Measurements from ENCODE around the gene MEMO1. TPM values are rescaled to one million over a fixed set of nuclear protein-coding genes. Genes with fewer than 3 reads are reported as not detected.

The MEMO1 gene
- total RNA-seq, 1 experiment from 2014 or later, result 44.4 TPM

DNA sequence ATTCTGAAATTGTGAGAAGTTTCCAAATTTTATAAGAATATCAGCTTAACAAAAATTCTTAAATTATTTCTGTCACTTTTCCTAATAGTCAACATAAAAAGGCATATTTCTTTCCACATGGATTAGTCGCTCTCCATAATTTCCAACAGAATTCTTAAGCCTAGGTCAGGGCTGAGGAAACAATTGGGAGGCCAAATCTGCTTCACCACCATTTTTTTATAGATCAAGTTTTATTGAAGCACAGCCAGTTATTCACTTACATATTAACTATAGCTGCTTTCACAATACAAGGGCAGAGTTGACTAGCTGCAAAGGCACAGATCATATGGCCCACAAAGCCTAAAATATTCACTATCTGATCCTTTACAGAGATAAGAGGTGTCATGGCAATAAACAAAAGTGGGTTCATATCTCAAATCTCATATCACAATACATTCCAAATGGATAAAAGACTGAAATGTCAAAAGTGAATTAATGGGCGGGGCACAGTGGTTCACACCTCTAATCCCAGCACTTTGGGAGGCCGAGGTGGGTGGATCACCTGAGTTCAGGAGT, 18.7 kb downstream of the MEMO1 start (continued):
- TF ChIP-seq TCF7 (CRISPR knock-in tag; IDR thresholded peaks at IDR 0.05; ENCODE audit: low read depth) (no peak), ZNF317 (CRISPR knock-in tag; IDR thresholded peaks at IDR 0.05; ENCODE audit: borderline replicate concordance, low read depth) (no peak)
- TF ChIP-seq, protein P1, sequence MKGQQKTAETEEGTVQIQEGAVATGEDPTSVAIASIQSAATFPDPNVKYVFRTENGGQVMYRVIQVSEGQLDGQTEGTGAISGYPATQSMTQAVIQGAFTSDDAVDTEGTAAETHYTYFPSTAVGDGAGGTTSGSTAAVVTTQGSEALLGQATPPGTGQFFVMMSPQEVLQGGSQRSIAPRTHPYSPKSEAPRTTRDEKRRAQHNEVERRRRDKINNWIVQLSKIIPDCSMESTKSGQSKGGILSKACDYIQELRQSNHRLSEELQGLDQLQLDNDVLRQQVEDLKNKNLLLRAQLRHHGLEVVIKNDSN (CRISPR knock-in tag; IDR thresholded peaks at IDR 0.05), result no peak
- TF ChIP-seq, protein P2, sequence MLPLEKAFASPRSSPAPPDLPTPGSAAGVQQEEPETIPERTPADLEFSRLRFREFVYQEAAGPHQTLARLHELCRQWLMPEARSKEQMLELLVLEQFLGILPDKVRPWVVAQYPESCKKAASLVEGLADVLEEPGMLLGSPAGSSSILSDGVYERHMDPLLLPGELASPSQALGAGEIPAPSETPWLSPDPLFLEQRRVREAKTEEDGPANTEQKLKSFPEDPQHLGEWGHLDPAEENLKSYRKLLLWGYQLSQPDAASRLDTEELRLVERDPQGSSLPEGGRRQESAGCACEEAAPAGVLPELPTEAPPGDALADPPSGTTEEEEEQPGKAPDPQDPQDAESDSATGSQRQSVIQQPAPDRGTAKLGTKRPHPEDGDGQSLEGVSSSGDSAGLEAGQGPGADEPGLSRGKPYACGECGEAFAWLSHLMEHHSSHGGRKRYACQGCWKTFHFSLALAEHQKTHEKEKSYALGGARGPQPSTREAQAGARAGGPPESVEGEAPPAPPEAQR (CRISPR knock-in tag; IDR thresholded peaks at IDR 0.05), result no peak

DNA sequence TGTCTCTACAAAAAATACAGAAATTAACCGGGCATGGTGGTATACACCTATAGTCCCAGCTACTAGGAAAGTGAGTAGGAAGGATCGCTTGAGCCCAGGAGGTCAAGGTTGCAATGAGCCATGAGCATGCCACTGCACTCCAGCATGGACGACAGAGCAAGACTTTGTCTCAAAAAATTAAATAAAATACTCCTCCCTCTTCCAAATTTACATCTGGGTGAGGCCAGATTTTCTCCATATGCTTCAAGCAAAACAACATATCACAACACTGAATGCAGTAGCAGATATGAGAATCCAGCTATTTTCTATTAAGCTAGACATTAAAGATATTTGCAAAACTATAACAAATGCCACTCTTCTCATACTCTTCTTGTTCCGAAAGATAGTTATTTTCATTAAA, 20.9 kb downstream of the MEMO1 start:
- TF ChIP-seq NR2C2 (CRISPR knock-in tag; IDR thresholded peaks at IDR 0.05), result no peak
- TF ChIP-seq EMX1 (CRISPR knock-in tag; IDR thresholded peaks at IDR 0.05), result no peak
- no peak for TF ChIP-seq ZNF671 (CRISPR knock-in tag; IDR thresholded peaks at IDR 0.05)
- no peak for TF ChIP-seq ZNF121 (CRISPR knock-in tag; IDR thresholded peaks at IDR 0.05)
- TF ChIP-seq KAT7 (CRISPR knock-in tag; IDR thresholded peaks at IDR 0.05; ENCODE audit: borderline replicate concordance), result no peak
- no peak for TF ChIP-seq GRHL2 (CRISPR knock-in tag; IDR thresholded peaks at IDR 0.05; ENCODE audit: insufficient replicate concordance, severe bottlenecking)
- TF ChIP-seq, protein P2 (CRISPR knock-in tag; IDR thresholded peaks at IDR 0.05), result no peak
- TF ChIP-seq, protein P3, sequence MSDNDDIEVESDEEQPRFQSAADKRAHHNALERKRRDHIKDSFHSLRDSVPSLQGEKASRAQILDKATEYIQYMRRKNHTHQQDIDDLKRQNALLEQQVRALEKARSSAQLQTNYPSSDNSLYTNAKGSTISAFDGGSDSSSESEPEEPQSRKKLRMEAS (CRISPR knock-in tag; IDR thresholded peaks at IDR 0.05), result no peak
- no peak for TF ChIP-seq RORB (CRISPR knock-in tag; IDR thresholded peaks at IDR 0.05)
- no peak for TF ChIP-seq OVOL2 (CRISPR knock-in tag; IDR thresholded peaks at IDR 0.05; ENCODE audit: borderline replicate concordance)
- TF ChIP-seq NFATC4 (CRISPR knock-in tag; IDR thresholded peaks at IDR 0.05), result no peak
- TF ChIP-seq, protein P4, sequence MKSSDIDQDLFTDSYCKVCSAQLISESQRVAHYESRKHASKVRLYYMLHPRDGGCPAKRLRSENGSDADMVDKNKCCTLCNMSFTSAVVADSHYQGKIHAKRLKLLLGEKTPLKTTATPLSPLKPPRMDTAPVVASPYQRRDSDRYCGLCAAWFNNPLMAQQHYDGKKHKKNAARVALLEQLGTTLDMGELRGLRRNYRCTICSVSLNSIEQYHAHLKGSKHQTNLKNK (CRISPR knock-in tag; IDR thresholded peaks at IDR 0.05), result no peak
- TF ChIP-seq, protein P5, sequence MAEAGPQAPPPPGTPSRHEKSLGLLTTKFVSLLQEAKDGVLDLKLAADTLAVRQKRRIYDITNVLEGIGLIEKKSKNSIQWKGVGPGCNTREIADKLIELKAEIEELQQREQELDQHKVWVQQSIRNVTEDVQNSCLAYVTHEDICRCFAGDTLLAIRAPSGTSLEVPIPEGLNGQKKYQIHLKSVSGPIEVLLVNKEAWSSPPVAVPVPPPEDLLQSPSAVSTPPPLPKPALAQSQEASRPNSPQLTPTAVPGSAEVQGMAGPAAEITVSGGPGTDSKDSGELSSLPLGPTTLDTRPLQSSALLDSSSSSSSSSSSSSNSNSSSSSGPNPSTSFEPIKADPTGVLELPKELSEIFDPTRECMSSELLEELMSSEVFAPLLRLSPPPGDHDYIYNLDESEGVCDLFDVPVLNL (CRISPR knock-in tag; IDR thresholded peaks at IDR 0.05; ENCODE audit: borderline replicate concordance, low read depth), result no peak
- TF ChIP-seq, protein P6, sequence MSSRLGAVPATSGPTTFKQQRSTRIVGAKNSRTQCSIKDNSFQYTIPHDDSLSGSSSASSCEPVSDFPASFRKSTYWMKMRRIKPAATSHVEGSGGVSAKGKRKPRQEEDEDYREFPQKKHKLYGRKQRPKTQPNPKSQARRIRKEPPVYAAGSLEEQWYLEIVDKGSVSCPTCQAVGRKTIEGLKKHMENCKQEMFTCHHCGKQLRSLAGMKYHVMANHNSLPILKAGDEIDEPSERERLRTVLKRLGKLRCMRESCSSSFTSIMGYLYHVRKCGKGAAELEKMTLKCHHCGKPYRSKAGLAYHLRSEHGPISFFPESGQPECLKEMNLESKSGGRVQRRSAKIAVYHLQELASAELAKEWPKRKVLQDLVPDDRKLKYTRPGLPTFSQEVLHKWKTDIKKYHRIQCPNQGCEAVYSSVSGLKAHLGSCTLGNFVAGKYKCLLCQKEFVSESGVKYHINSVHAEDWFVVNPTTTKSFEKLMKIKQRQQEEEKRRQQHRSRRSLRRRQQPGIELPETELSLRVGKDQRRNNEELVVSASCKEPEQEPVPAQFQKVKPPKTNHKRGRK (CRISPR knock-in tag; IDR thresholded peaks at IDR 0.05; ENCODE audit: borderline replicate concordance), result no peak
- TF ChIP-seq ZBTB21 (CRISPR knock-in tag; IDR thresholded peaks at IDR 0.05; ENCODE audit: borderline replicate concordance), result no peak
- no peak for TF ChIP-seq MYBL2 (CRISPR knock-in tag; IDR thresholded peaks at IDR 0.05)
- no peak for TF ChIP-seq PRRX2 (CRISPR knock-in tag; IDR thresholded peaks at IDR 0.05)
- Mint-ChIP-seq H3K36me3 (no peaks in the 10 kb centered on the region), H3K4me1 (no peaks in the 10 kb centered on the region), H3K27ac (no peak overlapping the region), H3K4me3 (no peak overlapping the region), H3K27me3 (ENCODE audit: low read depth) (no peaks in the 10 kb centered on the region), H3K9me3 (no peaks in the 10 kb centered on the region)
- ChIA-PET CTCF (interaction anchor here (1.7 kb wide), 1 partner anchor 103 kb away, joined by 5 read pairs; no protein-coding TSS in a partner anchor), POLR2A (no interaction called here)
- DNase-seq (ENCODE audit: low spot score), result no peak
- ATAC-seq, result no peak

All from WTC11 (cell line).